D341Med (cell line): ENCODE results near the gene PHLPP1.

Source experiments
- DNase-seq: peaks from one replicate; pipeline ENCODE4 v3.0.0; 2012; ENCODE audit warnings: low spot score

The PHLPP1 gene

DNA sequence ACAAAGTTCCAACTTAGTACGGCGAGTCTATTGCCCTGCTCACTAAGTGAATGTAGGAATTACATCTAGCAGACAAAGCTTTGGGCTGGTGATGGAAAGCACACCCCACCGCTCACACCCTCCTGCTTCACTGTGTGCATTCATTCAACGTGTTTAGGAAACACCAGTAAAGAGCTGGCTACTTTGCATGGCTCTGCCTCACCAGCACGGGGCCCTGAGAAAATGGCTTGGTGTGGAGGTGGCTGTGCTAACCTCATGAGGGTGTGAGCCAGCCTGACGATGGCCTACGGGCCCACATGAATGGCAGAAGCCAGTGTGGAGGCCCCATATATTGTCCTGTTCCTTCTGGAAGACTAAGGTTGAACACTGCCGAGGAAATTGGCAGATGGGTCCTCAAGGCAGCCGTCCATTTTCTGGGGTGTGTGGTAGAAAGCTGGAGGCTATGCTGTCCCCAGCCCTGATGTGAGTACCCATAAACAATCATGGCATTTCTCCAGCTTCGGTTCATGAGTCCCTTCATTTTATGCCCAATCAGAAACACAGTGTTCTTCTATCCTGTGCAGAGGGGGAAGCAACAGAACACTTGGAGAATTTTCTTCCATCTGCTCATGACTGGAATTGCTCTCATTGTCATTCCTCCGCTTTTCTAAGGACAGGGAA, 269.4 kb downstream of the PHLPP1 start:
- no peak for DNase-seq

DNA sequence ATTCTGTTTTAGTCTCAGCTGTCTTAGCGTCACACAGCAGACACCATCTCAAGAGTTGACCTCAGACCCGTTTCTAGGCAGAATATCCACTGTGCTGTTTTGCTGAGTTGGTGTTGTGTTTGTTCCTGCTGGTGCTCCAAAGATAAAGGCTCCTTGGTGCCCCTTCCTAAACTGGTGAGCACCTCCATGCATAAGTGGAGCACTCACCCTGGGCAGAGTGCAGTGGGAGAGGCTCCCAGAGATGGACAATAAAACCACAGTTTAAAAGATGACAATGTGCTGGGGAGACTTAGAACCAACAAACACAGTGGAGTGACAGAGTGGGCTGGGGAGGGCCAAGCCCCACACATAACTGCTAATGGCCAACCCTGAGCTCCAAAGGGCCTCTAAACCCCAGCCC, 271.1 kb downstream of the PHLPP1 start:
- no peak for DNase-seq

DNA sequence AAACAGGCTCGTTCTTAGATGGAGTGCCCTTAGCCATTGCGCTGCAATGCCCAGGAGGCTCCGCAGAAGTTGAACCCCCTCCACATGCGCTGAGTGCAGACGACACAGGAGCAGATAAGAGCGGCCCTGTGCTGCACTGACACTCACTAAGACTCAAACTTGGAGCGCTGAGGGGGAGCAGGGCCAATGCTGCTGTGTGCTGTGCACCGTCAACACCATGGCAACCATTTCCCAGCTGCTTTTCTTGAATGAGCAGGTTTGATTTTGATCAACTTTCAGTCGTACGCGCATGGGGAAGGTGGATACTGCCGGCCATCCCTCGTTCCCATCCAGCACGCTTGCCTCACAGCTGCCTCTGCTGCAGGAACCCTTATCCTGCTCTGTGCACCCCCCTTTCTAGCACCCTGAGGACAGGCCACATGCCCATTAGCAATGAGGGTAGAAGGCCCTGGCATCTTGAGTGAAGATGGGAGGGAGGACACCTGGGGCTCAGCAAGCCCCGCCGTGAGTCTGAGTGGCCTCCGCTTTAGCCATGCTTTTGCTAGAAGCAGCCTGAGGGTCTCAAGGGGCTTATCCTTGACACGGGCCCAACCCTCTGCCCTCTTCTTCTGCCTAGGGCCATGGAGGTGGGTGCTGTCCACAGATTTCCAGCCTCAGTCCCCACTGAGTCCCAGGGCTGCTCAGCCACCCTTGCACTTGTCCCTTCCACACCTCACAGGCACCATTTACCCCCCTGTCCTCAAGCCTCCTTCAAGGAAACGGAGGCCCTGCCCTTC, 271.9 kb downstream of the PHLPP1 start:
- no peak for DNase-seq

DNA sequence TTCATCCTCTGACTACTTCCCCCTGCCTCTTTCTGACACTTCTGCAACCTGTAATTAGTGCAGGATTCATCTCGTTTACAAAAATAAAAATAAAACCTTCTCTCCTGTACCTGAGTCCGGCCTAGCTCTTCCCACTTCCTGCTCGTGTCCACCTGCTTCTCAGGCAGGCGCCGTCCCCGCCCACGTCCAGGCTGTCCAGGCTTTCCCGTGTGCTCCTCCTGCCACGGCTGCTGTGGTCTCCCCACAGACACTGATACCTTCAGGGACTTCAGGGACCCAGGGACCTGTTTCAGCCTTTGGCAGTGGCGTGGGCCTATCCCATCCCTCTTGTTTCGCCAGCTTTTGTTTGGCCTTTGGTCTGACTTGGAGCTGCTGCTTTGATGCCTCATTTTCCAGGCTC, 272.5 kb downstream of the PHLPP1 start:
- no peak for DNase-seq

DNA sequence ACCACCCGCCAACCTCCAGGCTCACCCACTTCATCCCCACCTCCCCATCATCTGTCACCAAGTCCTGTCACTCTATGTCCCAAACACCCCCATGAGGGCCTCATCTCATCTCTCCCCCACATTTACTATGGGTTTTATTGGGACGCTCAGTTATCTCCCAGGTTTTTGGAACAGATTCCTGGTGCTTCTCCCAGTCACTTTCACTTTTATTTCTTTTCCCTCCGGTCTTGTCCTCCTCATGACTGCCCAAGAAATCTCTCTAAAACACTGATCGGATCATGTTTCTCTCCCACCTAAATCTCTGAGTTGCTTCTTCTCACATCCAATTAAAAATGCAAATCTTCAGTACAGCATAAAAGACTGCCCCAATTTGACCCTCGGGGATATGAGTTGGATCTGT, 273.1 kb downstream of the PHLPP1 start:
- DNase-seq = no peak

DNA sequence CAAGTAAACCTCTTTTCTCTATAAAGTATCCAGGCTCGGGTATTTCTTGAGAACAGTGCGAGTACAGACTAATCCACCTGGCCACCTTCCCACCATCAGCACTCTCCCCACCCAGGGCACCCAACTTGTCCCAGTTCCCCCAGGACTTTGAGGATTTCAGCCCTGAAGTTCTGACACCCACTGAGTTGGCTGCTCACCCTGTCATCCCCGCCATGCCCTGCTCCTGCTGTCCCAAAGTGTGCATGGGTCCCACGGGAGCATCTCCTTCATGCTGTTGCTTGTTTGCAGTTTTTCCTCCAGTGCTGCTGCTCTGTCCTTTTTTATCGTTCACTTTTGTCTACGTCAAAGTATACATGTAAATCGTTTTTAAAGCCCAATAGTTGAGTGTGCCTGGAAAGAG, 273.9 kb downstream of the PHLPP1 start:
- no peak for DNase-seq

DNA sequence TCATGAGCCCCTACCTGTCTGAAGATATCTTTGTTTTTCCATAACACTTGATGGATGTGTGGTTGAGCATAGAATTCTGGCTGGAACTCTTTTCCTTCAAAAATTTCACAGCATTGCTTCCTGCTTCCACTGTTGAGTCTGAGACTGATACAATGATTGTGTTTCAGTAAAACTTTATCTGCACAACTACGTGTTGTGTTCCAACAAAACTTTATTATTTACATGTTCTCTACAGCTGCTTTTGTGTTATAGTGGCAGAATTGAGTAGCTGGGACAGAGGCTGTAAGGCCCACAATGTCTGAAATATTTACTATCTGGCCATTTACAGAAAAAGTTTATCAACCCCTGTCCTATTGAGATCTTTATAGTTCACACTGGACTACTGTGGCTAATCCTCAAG, 275.3 kb downstream of the PHLPP1 start:
- DNase-seq = no peak

DNA sequence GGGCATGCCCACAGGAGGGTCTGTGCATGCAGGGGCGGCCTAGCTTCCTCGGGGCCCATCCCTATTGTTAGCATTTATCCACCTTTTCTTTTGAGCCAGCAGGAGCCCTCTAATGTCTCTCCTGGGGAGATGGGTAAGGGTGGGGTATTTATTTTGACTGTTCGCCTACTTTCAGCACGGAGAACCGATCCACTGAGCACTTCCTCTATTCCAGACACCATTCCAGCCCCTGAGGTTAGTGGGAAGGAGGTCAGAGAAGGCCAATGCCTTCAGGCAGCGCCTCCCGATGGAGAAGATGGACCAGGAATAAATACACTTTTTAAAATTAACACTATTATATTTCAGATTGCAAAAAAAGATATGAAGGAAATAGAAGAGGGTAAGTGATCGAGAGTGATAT, 276.0 kb downstream of the PHLPP1 start:
- no peak for DNase-seq

DNA sequence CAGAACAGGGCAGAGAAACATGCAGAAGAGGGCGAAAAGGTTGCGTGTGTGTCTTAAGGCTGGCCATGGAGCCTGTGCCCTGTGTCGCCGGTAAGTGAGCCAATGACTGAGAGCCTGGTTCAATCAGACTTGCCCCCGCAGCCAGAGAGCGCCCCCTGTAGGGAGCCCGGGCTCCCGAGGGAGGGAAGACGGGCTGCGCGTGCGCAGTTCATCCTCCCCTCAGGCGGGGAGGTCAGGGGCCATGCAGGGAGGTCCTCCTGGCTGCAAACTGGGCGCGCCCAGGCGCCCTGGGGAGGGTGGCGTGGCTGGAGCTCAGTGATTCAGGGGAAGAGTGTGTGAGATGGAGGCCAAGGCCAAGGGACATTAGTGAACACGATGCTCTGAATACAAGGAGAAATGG, 276.6 kb downstream of the PHLPP1 start:
- DNase-seq = no peak

DNA sequence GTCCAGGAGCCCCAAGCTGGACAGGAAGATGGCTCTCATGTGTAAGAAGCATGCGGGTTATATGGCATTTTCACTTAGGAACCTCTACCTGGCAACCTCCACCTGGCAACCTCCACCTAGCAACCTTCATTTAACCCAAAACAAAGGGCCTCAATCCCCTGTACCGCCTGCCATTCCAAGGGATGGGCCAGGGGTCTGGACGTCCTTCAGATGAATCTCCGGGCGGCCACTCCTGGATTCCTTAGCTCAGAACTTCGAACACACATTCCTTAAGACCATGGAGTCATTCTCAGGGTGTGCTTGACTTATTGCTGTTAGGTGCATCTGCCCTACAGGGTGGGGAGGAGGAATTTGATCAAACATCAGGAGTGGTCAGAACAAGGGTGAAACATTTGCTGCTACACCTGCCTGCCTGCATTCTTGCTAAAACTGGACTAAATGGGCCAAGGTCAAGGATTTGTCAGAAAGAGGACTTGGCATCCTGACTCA, 277.6 kb downstream of the PHLPP1 start:
- no peak for DNase-seq

DNA sequence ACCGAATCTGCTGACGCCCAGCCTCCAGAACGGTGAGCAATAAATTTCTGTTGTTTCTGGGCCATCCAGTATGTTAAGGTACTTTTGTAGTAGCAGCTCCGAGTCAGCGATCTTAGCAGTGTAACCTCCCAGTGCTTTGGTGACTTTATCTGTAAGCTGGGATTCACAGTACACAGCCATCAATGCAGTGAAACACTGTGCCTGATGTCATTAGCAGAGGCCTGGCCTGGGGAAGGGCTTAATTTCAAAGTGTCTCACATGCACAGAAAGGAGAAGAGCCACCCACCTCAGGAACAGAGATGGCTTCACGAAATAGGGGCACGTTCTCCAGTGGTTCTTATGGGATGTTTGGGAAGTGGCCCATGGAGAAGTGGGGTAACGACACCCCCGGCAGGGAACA, 281.2 kb downstream of the PHLPP1 start:
- no peak for DNase-seq

DNA sequence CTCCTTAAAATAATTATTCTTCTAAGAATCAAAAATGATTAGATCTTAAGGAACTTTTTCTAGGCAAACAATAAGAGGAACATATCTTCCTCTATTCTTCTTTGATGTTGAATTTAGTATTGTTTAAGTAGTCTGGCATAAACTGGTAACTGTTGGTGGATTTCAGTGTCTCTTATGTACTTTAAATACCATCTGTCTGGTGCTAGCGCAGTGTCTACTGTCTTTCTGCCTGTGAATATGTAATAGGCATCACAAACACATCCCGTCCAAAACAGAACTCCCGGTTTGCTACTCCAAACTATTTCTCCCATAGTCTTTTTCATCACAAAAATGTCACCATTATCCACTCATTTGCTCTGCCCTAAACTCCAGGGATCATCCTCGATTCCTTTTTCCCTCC, 281.7 kb downstream of the PHLPP1 start:
- DNase-seq = no peak

DNA sequence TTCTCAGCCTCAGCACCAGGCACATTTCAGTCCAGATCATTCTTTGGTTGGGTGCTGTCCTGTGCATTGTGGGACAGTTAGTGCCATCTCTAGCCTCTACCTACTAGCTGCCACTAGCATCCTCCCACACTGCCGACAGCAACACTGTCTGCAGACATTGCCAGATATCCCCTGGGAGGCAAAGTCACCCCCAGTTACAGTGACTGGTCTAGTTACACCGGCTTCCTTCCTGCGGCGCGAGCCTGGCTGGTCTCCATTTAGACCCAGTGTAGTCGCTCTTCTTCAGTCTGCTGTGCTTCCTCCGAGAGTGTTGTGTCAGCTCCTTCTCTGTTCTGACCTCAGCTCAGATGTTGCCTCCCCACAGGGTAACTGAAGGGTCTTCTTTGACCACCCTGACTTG, 283.1 kb downstream of the PHLPP1 start:
- DNase-seq = no peak

DNA sequence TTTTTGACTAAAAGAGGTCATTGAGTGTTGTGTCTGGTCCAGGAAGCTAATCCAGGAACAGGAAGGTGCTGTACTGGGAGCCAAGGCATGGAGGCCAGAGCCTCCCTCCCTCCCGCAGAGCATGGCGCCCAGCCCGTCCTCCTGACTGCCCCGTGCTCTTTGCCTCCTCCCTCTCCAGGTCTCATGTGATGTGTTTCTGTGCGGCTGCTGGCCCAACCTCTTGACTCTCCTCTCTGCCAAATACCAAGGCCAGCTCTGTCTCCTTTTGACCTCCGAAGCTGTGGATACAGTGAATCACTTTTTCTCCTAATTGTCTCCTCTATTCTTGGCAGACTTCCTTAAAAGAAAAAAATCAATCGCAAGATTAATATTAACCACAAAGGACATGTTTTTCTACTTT, 284.1 kb downstream of the PHLPP1 start:
- no peak for DNase-seq

DNA sequence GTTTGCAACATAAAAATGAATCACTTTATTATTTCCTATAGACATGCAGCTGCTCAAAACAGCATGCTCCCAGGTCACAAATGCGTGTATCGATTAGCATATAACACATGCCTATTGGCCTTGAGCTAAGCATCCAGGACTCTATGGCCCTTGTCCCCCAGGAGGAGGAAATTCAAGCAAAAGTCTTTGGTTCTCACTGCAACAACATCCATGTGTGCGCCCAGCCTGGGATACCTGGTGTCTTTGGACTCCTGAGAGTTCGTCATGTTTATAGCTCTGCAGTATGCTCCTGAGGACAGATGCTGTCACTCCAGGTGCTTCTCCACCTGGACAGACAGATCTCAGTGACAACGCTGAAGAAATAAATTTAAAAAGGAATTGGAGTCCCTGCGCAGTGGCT, 284.6 kb downstream of the PHLPP1 start:
- DNase-seq = no peak

DNA sequence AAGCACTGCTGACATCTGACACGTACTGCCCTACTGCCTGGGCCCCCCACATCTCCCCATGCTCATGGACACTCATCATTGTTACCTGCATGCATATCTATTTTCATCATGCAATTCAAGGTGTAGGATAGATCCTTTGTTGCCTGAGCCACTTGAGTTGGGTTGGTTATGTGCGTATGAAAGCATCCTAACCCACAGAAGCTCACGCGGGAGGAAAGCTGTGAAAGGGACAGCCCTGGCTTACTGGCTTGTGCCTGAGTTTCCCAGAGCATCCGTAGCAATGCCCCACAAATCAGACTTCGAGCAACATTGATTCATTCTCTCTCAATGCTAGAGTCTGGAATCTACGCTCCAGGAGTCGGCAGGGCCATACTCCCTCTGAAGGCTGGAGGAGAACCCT, 285.5 kb downstream of the PHLPP1 start:
- no peak for DNase-seq

DNA sequence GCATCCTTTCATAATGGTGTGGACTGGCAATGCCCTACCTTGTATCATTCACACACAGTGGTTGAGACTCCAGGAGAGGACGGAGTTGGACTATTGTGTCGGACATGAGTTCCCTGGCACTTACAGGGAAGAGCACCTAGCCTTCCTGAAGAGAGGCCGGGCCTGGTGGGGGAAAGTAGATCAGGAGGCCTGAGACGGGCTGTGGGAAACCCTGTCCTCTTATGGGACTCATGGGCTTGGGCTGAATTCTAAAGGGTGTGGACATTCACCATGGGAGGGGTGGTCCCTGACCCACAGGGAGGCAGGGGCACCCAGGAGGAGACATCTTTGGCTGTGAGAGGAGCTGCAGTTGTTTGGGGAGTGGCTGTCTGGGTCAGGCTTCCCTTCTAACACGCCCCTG, 286.5 kb downstream of the PHLPP1 start:
- DNase-seq = no peak

DNA sequence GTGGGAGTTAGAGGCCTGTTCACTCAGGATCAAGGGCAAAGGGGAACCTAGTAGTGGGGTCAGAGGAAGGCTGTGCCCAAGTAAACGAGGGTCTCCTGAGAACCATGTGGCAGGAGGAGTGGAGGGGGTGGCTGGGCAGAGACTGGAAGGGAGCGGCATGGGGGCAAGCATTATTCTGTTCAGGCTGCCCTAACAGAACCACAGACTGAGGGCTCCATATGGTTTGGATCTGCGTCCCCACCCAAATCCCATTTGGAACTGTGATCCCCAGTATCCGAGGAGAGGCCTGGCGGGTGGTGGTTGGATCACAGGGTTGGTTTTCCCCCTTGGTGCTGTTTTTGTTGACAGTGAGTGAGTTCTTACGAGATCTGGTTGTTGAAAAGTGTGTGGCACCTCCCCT, 287.0 kb downstream of the PHLPP1 start:
- DNase-seq = no peak

DNA sequence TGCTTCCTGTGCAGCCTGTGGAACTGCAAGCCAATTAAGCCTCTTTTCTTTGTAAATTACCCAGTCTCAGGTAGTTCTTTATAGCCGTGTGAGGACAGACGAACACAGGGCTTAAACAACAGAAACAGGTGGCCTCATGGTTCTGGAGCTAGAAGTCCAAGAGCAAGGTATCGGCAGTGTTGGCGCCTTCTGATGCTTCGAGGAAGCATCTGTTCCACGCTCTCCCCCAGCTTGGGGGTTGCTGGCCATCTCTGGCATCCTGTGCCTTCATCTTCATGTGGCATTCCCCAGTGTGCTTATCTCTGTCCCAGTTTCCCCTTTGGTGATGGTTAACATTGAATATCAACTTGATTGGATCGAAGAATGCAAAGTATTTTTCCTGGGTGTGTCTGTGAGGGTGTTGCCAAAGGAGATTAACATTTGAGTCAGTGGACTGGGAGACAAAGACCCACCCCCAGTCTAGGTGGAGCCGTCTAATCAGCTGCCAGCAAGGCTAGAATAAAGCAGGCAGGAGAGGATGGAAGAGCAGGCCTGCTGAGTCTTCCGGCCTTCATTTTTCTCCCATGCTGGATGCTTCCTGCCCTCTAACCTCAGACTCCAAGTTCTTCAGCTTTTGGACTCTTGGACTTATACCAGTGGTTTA, 287.6 kb downstream of the PHLPP1 start:
- DNase-seq = no peak

DNA sequence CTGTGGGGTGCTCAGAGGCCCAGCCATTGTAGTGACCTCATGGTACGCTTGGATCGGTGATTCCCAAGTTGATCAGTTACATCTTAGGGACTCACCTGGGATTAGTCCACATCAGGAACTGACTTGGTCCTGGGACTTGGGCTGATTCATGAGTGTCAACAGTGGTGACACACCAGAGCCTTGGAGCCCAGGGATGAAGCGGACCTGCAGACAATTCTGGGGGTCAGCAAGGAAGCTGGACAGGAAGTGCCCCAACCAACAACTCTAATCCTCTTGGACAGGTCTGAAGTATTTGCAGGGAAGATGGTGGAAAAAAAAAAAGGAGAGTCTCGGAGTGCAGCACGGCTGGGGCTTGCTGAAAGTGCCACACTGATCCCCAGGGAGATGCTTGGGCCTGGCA, 288.6 kb downstream of the PHLPP1 start:
- DNase-seq = no peak

DNA sequence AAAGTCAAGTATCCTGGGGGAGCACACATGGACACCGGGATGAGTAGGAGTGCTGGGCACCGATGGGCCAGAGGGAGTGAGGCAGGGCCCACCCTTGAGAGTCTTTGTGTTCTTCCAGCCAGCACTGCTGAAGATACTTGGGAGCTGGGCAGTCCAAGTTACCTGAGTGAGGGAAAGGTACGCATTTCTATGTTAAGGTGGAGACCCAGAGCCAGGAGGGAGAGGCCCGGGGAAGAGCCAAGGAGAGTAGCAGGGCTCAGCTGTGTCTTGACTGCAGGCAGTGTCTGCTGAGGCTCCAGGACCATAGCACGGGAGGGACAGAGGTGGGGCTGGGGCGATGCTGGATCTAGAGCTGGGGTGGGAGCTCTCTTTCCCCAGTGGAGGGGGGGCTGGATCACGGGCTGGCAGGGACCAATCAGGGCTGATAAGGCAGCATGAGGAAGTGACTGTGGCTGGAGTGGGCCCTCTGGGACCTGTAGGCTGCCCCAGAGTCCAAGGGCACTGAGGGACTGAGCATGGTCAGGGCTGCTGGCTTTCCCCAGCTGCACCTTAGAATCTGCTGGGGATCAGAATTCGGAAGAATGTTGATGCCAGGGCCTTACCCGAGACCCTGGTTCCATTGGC, 289.2 kb downstream of the PHLPP1 start:
- no peak for DNase-seq

DNA sequence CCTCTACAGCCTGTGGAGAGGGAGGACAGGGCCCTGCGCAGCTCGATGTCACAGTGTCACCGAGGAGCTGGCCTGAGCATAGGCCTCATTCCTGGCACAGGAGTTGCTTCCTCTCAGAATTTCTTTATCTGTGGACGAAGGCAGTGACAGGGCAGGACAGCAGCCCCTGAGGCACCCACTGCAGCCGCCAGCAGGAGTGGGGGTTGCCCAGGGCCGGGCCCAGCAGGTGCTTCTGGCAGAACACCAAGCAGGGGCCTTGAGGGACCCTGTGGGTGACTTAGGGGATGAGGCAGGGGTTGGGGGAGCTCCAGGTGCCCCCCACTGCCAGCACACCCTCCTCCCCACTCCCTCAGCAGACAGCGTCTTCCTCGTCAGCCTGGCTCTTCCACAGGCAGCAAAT, 290.0 kb downstream of the PHLPP1 start:
- DNase-seq = no peak

DNA sequence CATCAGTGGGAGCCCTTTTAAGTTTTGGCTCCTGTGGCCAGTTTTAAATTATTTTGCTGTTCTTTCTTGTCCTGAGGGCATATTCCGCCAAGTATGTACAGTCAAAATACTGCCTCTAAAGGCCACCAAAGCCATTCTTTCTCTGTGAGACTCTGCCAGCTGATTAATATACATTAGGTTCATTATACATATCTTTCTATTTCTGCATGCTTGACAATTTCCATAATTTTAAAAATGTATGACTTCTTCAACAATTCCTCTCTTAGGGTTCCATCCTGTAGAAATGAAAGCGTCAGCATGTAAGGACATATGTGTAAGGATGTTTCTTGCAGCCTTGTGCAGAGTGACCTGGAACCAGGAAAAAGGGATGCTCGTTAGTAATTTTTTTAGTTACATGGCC, 291.9 kb downstream of the PHLPP1 start:
- no peak for DNase-seq
